Lower leg skin (tissue), 4 donors: ENCODE data around the gene SLC39A11. TPM values are rescaled to one million over a fixed set of nuclear protein-coding genes. Genes with fewer than 3 reads are reported as not detected.

Experiments
- DNase-seq, 2 donors: peaks; one replicate each; pipeline ENCODE4 v3.0.0-alpha.2; 2019; ENCODE audit warnings: low spot score in 2 of 2
- H3K4me3 ChIP-seq: fragments of 200-600 bp; sonication (generic); 2 replicates; pipeline ENCODE4 v1.5.1; 2017; ENCODE audit warnings: mild to moderate bottlenecking, low read depth; ENCODE audit not compliant: poor library complexity, severe bottlenecking
- POLR2A ChIP-seq, 2 donors: fragments of 450-650 bp; IDR thresholded peaks; one replicate each; pipeline ENCODE4 v1.6.1; 2016 to 2017; ENCODE audit warnings: antibody characterized with exemption in 2 of 2, mild to moderate bottlenecking in 1 of 2, moderate library complexity in 1 of 2
- WGBS, 2 donors: methylation state at CpG; one replicate each; pipeline ENCODE4 v1.1.5; 2018; 5-methylcytosine and 5-hydroxymethylcytosine counted together
- intact Hi-C: fragments of 100-400 bp; cut with DNase I; formaldehyde crosslinking; loops from one replicate; pipeline ENCODE4 v1.15.0; 2023; ENCODE audit warnings: low total_unique reads
- total RNA-seq, 4 donors: library from RNA; depleted of rRNA; stranded (reverse); fragments of >200 nt; gene quantifications; one replicate each; pipeline ENCODE4 v1.1.0, GENCODE V29; 2016
- TF ChIP-seq, protein P1 (sequence below), 3 donors: fragments of 450-650 bp; IDR thresholded peaks; one replicate each; pipeline ENCODE4 v1.5.1; 2016; ENCODE audit warnings: antibody characterized with exemption in 3 of 3, mild to moderate bottlenecking in 3 of 3, moderate library complexity in 2 of 3

Gene SLC39A11
- total RNA-seq, 4 donors from 2014 or later: 41.6 to 59.0 (median 47.1) TPM

DNA sequence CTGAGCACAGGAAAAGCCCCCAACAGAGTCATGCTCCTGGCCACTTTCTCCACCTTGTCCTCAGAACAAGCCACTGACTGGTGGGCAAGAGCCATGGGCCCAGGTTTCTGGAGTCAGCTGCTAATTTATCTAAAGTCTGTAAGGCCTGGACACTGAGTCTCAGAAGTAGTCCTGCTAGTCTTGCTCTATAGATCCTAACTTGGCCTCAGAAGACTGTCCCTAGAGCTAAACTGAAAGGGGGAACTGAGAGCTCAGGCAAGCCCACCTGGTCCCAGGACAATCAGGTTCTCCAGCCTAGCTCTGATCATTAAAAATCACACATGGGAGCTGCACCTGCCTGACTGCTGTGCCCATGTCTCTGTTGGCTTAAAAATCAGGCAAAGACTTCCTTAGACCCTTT, 485.8 kb downstream of the SLC39A11 start:
- DNase-seq: no peak
- H3K4me3 ChIP-seq: no peak overlapping the region
- intact Hi-C loops: no loop called here
- TF ChIP-seq POLR2A (IDR thresholded peaks at IDR 0.05): no peak
- TF ChIP-seq, protein P1, sequence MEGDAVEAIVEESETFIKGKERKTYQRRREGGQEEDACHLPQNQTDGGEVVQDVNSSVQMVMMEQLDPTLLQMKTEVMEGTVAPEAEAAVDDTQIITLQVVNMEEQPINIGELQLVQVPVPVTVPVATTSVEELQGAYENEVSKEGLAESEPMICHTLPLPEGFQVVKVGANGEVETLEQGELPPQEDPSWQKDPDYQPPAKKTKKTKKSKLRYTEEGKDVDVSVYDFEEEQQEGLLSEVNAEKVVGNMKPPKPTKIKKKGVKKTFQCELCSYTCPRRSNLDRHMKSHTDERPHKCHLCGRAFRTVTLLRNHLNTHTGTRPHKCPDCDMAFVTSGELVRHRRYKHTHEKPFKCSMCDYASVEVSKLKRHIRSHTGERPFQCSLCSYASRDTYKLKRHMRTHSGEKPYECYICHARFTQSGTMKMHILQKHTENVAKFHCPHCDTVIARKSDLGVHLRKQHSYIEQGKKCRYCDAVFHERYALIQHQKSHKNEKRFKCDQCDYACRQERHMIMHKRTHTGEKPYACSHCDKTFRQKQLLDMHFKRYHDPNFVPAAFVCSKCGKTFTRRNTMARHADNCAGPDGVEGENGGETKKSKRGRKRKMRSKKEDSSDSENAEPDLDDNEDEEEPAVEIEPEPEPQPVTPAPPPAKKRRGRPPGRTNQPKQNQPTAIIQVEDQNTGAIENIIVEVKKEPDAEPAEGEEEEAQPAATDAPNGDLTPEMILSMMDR (IDR thresholded peaks at IDR 0.05): no peak

DNA sequence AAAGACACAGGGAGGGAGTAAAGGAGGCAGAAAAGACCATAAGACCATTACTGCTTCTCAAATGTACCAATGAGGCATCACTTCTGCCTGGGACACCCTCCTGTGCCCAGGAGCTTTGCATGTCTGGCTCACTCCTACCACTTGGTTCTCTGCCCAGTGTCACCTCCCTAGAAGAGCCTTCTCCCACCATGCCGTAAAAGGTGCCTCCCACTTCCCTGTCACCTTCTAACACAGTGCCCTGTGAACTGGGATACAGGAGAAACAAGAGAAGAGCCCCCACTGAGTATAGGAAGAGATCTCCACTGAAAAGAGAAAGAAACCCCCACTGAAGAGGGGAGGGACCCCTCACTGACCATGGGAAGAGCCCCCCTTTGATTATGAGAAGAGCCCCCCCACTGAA, 486.9 kb downstream of the SLC39A11 start:
- WGBS, 2 donors: 71 to 73% methylated on average over 1 of the region's 1 CpG
- intact Hi-C loops: no loop called here
- no peak for DNase-seq
- TF ChIP-seq, protein P1 (IDR thresholded peaks at IDR 0.05): no peak
- no peak for TF ChIP-seq POLR2A (IDR thresholded peaks at IDR 0.05)
- H3K4me3 ChIP-seq: no peak overlapping the region

DNA sequence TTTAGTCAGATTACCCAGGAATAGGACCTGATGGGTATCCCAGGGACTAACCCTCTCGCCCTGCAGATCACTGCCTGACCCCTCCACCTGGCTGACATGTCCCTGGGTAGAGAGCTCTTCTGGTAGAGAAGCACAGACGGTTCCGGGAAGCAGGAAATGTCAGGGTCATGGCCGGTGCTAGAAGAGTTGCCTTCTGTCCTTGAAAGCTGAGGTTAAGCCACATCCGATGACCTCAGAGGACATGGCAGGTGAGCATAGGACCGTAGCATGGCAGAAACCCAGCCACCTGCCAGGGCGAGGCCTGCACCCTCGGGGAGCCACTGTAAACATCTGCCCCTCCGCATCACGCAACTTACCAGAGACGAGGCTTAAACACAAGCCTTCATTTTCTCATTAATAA, 488.0 kb downstream of the SLC39A11 start:
- intact Hi-C loops: no loop called here
- no peak for DNase-seq
- WGBS, 2 donors: 77 to 85% methylated on average over 11 of the region's 11 CpGs
- TF ChIP-seq POLR2A (IDR thresholded peaks at IDR 0.05): no peak
- no peak overlapping the region for H3K4me3 ChIP-seq

DNA sequence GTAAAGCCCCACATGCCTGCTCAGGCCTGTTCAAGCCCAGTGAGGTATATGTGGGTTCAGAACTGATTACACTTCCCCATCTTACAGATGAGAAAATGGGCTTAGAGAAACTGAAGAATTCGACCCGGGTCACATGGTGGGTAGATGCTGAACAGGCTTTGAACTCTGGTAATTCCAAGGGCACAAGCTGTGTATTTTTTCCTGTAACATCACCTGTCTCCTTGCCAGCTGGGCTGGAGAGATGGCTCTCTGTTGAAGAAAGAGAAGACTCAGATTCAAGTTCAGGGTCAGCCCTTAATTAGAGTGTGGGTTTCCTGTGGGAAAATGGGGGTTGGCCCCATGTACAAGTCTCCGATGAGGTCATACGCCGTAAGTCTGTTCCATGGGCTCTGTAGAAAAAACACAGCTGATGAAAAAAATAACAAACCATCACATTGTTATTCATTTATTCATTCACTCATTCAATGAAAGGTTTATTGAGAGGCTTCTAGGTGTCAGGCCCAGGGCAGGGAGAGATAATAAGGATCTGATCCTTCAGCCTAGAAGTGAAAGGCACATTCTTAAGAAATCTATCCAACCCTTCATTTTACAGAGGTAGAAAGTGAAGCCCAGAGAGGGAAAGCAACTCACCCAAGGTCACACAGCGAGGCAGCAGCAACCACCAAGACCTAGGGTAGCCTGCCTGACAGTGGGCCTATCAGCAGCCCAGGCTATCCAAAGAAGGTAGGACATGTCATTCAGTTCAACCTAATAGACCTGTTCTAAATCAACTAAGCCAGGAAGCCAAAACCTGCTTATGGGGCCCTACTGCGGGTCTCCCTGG, 488.9 kb downstream of the SLC39A11 start:
- WGBS, 2 donors: 77 to 85% methylated on average over 7 of the region's 7 CpGs
- intact Hi-C loops: no loop called here

DNA sequence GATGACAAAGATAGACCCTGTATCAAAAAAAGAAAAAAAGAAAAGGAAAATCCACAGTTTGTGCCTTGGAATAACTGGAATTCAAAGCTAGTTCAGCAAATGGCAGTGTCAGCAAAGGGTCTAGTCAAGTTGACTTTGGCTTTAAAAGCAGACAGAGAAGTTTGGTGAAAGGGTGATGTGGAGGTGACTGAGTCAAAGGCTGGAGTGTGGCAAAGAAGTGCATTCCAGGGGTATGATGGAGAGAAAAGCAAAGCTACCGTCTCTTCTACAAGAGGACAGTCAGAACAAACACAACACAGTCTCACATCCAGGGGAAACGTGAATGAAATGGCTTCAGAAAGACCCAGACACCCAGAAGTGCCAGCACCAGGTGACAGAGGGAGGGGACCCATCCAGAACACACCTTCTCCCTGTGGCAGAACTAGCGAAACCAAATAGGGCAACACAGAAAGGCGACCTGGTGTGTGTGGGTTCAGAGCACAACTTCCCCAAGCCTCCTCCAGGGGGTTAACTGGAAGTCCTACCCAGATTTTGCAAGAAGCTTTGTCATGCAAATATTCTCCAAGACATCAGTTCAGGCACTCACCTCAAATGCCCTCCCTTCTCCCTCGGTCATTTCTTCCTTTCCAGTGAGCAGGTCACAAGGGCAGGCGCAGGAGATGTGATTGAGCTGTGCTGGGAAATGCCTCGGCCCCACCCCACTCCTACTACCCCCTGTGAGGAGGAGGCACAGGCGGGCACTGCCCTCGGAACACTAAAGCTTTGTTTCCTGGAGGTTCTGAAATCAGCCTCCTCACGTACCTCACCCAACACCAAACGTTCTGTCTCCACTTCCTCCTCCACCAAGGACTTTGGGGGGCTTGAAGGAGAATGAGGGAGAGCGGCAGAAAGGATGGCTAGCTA, 489.7 kb downstream of the SLC39A11 start:
- intact Hi-C loops: no loop called here

More for the DNA sequence above, 488.9 kb downstream of the SLC39A11 start:
- DNase-seq: no peak
- TF ChIP-seq, protein P1 (IDR thresholded peaks at IDR 0.05): no peak
- no peak for TF ChIP-seq POLR2A (IDR thresholded peaks at IDR 0.05)
- H3K4me3 ChIP-seq: no peak overlapping the region

More for the DNA sequence above, 489.7 kb downstream of the SLC39A11 start:
- TF ChIP-seq POLR2A (IDR thresholded peaks at IDR 0.05): no peak
- TF ChIP-seq, protein P1 (IDR thresholded peaks at IDR 0.05): no peak
- 54 to 56% methylated on average over 12 of the region's 12 CpGs for WGBS, 2 donors
- no peak for DNase-seq
- no peak overlapping the region for H3K4me3 ChIP-seq
